Measurements from ENCODE around the gene RGS7.
A peak's percentile ranks its signal among the peaks of the same experiment; 100 is the strongest.
"Not testable (repeated sequence)": the region's sequence is repeated elsewhere in the genome, so short reads cannot be mapped to it uniquely, and the experiment has no call there.

RGS7 gene

GRCh38 chr1:240763771-240764170 is 593.2 kb downstream of the RGS7 start:
- no peak for DNase-seq

GRCh38 chr1:240763095-240763494 is 593.9 kb downstream of the RGS7 start:
- DNase-seq: not testable (repeated sequence)

- not testable (repeated sequence) for DNase-seq
Measured at GRCh38 chr1:240762471-240762987, 594.5 kb downstream of the RGS7 start.

- not testable (repeated sequence) for DNase-seq
Measured at GRCh38 chr1:240758777-240759176, 598.2 kb downstream of the RGS7 start.

- no peak for DNase-seq
Measured at GRCh38 chr1:240758296-240758695, 598.7 kb downstream of the RGS7 start.

GRCh38 chr1:240747907-240748306 is 609.1 kb downstream of the RGS7 start:
- no peak for DNase-seq

- no peak for DNase-seq
Measured at GRCh38 chr1:240743705-240744104, 613.3 kb downstream of the RGS7 start.

- DNase-seq: no peak
Measured at GRCh38 chr1:240739754-240740153, 617.3 kb downstream of the RGS7 start.

- DNase-seq: no peak
Measured at GRCh38 chr1:240739139-240739538, 617.9 kb downstream of the RGS7 start.

GRCh38 chr1:240737766-240738265 is 619.2 kb downstream of the RGS7 start:
- DNase-seq: no peak

- DNase-seq: no peak
Measured at GRCh38 chr1:240737298-240737697, 619.7 kb downstream of the RGS7 start.

- DNase-seq: not testable (repeated sequence)
Measured at GRCh38 chr1:240734705-240735104, 622.3 kb downstream of the RGS7 start.

- DNase-seq: no peak
Measured at GRCh38 chr1:240734001-240734400, 623.0 kb downstream of the RGS7 start.

GRCh38 chr1:240732390-240732789 is 624.6 kb downstream of the RGS7 start:
- DNase-seq: peak; percentile 27 to 45
